ENCODE measurements around the gene PGC.
"Not testable (repeated sequence)": the region's sequence is repeated elsewhere in the genome, so short reads cannot be mapped to it uniquely, and the experiment has no call there.

GRCh38 chr6:41766043-41766664, 19.0 kb upstream of the PGC start:
- TF ChIP-seq ARNT (IDR thresholded peaks at IDR 0.05); L3MBTL2 (conservative IDR thresholded peaks at IDR 0.05); LEF1 (IDR thresholded peaks at IDR 0.05; ENCODE audit: borderline replicate concordance); BHLHE40 (IDR thresholded peaks at IDR 0.05; ENCODE audit: borderline replicate concordance); SP1 (IDR thresholded peaks at IDR 0.05); FOXA1 (IDR thresholded peaks at IDR 0.05); SUZ12 (IDR thresholded peaks at IDR 0.05); NFRKB (IDR thresholded peaks at IDR 0.05); ELF4 (IDR thresholded peaks at IDR 0.05); TARDBP (IDR thresholded peaks at IDR 0.05): not testable (repeated sequence)
